HG03066 (cell line): Measurements from ENCODE around the gene ZKSCAN7.
A peak's percentile ranks its signal among the peaks of the same experiment; 100 is the strongest.
"Not testable (repeated sequence)": the region's sequence is repeated elsewhere in the genome, so short reads cannot be mapped to it uniquely, and the experiment has no call there.

Source experiments
- ATAC-seq: cut with Tn5 transposase; IDR thresholded peaks from one replicate; pipeline ENCODE4 v1.9.1; 2021; ENCODE audit warnings: low read depth; ENCODE audit not compliant: unreplicated experiment

Gene ZKSCAN7

DNA sequence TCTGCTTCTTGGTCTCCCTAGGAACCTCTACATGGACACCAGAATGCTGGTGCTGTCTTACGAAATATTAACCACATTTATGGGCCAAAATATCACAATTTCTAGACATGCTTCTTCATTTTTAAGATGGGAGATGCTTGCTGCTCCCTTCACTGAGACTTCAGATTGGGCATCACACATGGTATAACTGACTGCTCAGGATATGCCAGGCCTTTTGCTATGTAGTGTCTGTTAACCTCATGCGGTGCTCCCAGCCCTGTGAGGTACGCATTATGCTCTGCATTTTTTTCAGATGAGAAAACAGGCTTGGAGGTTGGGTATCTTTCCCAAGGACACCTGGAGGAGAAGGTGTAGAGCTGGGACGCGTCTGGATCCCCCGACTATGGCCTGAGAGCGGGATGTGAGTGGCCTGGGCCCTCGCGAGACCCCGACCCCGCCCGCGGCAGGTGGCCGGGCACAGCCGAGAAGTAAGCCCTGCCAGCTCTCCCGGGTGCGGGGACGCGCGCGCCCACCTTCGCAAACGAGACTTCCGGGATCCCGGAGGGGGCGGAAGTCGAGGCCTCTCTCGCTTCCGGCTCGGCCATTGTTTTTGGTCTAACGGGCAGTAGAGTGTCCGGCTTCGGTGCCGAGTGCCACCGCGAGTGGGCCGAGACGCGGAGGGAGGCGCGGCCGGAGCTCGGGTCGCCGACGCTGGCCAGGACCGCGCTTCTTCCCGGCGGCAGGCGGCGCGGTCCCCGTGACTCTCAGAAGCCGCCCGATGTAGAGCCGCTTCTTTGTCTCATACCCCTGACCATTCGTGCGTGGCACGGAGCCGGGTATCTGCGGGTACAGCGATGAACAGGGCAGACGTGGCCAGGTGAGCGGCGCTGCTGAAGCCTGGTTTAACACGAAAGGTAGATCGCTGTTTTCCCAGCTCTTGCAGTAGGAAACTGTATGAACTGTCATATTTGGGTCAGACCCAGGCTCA lies at the start of gene ZKSCAN7:
ZKSCAN7 (plus strand) TSS at position 568 of the 967 bp plus-strand sequence. CDS start 1,855 bp downstream, outside the sequence.
- peak; percentile 79 for ATAC-seq

DNA sequence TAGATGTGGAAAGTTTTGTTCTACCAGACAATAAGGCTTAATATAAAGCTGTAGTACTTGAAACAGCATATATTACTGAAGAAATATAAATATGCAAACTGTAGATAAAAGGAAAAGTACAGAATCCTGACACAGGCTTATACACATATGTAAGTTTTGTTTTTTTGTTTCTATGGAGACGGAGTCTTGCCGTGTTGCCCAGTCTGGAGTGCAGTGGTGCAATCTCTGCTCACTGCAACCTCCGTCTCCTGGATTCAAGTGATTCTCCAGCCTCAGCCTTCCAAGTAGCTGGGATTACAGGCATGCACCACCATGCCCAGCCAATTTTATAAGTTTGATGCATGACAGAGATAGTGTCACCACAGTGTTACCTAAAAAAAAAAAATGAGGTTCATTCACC lies 48.4 kb upstream of the ZKSCAN7 start:
- ATAC-seq: no peak

DNA sequence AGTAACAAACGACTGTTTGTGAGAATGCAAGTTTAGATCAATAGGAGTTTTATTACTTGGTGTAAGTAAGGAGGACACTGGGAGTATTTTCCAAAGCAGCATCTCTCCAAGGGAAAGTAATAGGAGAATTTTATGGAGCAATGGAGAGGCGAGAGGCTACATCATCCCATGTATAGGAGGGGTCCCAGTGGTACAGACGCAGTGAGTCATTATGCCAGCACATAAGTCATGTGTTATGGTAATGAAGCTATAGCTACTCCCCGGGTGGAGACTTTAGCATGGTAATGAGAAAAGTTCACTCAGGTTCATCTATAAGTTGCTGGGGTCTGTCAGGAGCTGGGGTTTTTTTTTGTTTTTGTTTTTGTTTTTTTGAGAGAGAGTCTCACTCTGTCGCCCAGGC lies 48.0 kb upstream of the ZKSCAN7 start:
- no peak for ATAC-seq

DNA sequence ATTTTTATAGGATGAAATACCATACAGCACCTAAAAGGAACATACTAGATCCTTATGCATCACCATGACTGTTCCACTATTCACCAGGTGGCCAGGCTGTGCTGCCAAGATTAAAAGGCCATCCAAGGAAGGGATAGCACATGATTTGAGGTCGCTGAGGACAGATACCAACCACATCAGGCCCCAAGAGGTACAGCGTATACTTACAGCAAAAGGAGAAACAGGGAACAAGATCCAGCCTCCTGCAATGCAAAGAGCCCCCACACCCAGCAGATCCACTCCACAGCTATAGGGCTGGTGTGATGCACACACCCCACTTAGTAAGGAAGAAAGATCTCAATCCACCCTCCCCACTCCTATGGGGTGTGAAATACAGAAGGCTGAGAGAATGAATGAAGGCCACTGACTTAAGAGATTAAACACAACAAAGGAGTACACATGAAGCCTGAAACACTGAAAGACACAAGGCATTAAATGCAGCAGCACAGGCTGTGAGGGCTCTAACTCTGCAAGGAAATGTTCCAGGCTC lies 45.5 kb upstream of the ZKSCAN7 start:
- ATAC-seq: no peak

DNA sequence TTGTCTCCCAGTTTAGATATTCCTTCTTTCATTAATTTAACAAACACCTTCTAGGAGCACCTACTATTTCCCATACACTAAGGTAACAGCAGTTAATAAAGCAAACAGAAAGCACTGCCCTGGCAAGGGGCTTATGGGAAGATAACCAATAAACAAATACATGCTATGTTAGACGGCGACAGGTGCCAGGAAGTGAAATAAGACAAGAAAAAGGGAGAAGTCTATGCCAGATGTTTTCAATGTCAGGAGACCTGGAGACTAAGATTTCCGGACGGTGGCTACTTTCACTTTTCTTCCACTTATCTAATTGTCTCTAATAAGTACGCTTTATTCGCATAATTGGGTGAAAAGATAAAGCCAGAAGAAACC lies 45.0 kb upstream of the ZKSCAN7 start:
- peak; percentile 35 for ATAC-seq

DNA sequence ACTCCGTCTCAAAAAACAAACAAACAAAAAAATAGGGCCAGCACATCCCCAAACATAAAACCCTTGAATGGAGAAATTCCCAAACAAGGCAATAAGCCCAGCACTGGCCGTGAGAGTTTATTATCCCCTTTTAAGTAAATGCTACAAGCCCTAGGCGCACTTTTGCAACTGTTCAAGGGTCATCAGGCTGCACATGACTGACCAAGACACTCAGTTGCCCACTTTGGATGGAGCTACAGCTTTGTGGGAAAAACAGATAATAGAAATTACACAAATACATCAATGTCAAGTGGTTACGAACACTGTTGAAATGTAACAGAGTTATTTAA lies 43.8 kb upstream of the ZKSCAN7 start:
- ATAC-seq: no peak

DNA sequence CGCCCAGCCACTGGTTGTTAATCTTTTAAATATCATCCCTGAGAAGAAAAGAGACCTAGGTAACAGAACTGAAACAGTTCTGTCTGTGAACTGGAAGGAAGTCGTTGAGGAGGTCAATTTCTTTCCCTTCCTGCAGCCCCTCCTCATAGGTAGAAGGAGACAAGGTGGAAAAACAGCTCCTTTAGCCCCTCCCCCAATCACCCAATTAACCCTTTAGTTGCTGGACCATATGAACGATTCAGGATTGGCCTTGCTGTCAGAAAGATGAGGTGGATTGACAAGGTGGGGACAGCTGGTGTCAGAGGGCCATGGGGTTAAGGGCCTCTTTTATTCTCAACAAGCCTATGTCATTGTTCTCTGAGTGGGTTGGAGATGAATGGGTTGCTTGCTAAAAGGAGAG lies 41.5 kb upstream of the ZKSCAN7 start:
- no peak for ATAC-seq

DNA sequence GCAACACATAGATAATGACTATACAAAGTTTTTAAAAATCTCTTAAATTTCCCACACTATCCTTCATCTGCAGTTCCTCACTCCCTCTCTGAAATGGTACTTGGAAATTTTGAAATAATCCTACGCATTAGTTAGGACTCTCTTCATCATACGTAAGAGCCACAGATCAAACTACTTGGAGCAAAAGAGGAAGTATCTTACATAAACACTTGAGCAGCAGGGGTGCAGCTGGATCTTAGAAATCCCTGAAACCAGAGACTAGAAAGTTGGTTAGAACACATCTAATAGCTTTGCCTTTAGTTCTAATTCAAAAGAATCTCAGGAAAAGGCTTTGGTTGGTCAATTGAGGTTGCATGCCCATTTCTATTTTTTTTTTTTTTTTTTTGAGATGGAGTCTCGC lies 38.8 kb upstream of the ZKSCAN7 start:
- no peak for ATAC-seq

DNA sequence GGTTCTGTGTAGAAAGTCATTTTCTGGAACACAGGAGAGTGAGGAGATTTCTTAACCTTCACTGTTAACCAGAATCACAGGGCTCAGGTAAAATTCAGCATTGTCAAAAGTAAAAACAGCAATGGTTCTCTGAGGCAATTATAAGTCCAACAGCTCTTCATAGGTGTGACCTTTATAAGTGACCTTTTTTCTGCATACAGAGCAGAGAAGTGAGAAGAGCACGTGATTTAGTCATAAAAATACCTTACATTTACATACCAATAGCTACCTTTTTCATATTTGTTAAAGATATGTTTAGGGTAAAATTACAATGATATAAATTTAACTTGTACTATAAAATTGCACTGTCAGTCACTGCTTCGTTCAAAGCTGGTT lies 36.2 kb upstream of the ZKSCAN7 start:
- ATAC-seq: no peak

DNA sequence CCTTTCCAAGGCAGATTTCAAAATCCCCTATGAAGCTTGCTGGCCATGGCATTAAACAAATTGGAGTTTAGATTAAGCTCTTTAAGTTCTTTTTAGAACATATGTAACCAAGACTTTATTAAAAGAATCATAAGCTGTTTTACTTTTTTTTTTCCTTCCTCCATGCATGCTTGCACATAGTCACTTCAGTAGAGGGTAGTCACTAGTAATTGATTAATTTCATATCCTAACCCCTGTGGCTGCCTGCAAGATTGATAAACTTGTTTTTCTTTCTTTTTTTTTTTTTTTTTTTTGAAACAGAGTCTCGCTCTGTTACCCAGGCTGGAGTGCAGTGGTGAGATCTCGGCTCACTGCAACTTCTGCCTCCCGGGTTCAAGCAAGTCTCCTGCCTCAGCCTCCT lies 33.3 kb upstream of the ZKSCAN7 start:
- no peak for ATAC-seq

DNA sequence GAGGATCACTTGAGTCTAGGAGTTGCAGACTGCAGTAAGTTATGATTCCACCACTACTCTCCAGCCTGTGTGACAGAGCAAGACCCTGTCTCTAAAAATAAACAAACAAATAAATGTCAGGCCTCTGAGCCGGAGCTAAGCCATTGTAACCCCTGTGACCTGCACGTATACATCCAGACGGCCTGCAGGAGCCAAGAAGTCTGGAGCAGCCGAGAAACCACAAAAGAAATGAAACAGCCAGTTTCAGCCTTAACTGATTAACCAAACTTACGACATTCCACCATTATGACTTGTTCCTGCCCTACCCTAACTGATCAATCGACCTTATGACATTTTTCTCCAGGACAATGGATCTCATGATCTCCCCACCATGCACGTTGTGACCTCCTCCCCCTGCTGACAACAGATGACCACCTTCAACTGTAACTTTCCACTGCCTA lies 32.5 kb upstream of the ZKSCAN7 start:
- ATAC-seq: no peak

DNA sequence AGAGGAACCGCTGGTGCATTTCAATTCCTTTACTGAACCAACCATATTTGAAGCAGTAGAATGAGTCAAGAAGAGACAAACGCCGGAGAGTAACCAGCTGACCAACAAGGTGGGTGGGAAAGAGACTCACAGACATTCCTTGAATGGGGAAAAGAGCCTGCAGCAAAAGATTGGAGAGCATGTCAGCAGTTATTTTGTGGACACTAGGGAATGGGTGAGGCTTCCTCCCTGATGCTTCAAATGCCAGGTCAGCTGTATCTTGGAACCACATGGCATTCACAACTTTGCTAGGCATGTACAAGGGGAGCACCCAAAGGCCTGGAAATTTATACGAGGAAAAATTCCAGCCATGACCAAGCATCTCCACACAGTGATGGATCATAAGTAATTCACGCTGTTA lies 29.9 kb upstream of the ZKSCAN7 start:
- ATAC-seq: no peak

DNA sequence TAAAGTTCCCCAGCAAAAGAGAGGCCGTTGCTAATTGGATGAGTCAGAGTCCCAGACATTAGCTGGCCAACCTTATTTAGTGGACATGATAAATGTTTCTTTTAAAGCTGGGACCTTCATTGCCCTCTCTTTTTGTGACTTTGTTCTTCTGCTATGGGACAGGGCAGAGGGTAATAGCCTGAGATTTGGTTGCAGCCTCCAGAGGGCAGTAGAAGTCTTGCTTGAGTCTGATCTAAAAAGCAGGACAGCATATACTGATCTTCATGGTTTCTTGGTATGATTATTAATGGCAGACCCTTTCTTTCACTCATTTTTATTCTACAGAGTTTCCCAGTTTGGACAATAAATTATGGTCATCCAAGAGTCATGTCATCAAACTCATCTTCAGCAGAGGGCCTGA lies 25.1 kb upstream of the ZKSCAN7 start:
- no peak for ATAC-seq

DNA sequence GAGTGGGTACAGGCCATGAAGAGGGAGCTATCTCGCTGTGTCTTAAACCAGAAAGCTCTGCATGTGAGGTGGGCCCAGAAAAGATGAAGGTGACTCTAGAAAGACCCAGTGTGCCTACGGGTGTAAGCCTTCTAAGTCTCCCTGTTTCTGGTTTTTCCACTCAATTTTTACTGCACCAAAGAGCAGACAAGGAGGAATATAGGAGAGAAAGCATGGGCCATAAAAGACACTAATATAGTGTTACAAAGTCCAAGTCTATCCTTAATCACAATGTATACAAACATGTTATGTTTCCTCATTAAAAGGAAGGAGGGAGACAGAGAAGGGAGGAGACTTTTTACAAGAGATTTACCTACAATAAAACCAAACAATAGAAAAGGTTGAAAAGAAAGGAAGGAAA lies 24.1 kb upstream of the ZKSCAN7 start:
- ATAC-seq: no peak

DNA sequence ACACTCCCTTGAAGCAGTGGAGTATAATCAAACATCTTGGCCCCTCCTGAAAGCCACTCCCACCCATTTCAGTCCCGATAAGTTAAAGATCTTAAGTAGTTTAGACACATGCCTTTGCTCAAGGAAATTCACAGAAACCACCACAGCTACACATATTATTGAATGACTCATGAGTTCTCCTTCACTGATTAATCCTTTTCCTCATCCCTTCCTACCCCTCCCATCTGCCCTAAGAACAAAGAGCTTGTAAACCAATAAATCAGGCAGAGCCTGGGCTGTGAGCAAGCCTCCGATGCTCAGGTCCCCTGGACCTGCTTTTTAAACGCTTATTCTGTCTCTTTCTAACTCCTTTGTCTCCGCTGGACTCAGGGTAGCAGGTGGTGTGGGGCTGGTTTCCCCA lies 20.3 kb upstream of the ZKSCAN7 start:
- not testable (repeated sequence) for ATAC-seq

DNA sequence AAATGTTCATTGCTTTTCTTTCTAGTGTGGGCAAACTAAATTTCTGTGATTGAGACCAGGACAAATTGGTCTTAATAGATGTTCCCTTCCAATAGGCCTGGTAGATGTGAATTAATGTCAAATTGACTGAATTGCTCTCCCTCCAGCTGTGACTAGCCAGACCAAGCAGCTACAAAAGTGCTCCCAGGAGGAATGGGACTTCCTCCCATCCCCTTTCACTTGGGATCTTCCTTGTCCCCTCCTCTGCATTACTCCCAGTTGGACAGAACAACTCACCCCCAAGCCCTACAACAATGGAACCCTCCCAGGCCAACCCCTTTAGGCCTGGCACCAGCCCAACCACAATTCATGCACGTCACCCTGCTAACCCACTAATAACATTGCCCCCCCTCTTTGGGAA lies 19.6 kb upstream of the ZKSCAN7 start:
- ATAC-seq: no peak

DNA sequence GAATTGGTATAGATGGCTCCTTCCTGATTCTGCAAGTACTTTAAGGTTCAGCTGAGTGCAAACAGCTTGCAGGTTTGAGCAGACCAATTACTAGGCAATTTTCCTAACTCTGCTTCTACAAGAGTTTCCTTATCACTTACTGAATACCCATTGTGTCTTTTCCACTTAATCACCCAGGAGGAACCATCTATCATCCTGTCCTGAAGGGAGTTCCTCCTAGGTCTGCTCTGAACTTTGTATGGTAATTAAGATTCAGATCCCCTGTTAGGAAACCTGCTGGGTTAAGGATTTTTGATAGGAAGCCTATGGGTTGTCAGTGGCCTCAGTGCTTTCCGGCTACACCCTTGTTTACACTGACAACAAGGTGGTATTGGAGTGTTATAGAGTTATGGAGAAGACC lies 10.2 kb upstream of the ZKSCAN7 start:
- ATAC-seq: not testable (repeated sequence)

DNA sequence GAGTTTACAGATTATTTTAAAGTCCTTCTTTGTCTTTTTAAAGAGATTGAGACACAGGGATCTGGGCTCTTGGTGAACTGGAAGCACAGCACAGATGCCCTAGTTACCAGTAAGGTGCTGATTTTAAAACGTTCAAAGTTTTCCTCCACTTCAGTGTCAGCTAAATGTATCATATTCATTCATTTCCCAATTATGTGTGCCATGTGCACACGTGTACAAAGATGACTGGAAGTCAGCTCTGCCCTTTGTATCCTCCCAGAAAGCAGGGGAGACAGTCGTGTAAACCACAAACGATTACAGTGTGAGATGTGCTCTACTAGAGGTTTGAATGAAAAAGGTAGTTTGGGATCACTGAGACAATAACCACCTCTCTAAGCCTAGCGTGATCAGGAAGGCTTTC lies 730 bp downstream of the ZKSCAN7 start:
- no peak for ATAC-seq

DNA sequence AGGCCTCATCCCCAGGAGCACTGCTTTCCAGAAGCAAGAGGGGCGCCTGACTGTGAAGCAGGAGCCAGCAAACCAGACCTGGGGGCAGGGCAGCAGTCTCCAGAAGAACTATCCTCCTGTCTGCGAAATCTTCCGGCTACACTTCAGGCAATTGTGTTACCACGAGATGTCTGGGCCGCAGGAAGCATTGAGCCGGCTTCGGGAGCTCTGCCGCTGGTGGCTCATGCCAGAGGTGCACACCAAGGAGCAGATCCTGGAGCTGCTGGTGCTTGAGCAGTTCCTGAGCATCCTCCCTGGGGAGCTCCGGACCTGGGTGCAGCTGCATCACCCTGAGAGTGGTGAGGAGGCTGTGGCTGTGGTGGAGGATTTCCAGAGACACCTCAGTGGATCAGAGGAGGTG lies 2.1 kb downstream of the ZKSCAN7 start:
- ATAC-seq: no peak

DNA sequence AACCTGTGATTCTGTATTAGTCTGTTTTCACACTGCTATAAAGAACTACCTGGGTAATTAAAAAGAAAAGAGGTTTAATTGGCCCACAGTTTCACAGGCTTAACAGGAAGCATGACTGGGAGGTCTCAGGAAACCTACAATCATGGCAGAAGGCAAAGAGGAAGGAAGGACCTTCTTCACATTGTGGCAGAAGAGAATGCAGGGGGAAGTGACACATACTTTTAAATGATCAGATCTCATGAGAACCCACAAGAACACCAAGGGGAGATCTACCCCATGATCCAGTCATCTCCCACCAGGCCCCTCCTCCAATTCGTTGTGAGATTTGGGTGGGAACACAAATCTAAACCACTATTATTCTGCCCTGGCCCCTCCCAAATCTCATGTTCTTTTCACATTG lies 6.1 kb downstream of the ZKSCAN7 start:
- no peak for ATAC-seq

DNA sequence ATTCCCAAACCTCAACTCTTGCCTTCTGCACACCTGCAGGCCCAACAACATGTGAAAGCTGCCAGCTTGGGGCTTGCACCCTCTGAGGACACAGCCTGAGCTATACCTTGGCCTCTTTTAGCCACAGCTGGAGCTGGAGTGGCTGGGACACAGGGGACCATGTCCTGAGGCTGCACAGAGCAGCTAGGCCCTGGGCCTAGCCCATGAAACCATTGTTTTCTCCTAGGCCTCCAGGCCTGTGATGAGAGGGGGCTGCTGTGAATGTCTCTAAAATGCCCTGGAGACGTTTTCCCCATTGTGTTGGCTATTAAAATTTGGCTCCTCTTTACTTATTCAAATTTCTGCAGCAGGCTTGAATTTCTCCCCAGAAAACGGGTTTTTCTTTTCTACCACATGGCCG lies 7.2 kb downstream of the ZKSCAN7 start:
- ATAC-seq: no peak

DNA sequence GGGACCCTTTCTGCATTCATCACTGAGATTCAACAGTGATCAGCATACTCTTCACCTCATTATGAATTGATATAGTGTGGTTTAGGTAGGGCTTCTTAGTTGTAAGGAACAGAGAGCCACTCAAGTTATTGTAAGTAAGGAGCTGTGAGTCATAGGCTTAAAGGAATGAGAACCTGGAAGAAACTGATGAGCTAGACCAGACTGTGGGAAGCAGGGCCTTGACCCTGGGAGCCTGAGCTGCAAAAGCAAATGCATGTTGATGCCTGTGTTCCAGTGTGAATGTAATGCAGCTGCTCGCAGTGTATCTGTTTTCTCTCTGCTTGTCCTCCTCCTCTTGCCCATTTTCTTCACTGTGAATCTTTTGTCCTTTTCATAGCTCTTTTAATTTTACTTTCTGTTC lies 13.6 kb downstream of the ZKSCAN7 start:
- no peak for ATAC-seq
